Spleen (tissue), 7 donors: Measurements from ENCODE around the gene USH2A.

Source experiments
- POLR2A ChIP-seq, 3 donors: fragments of 450-650 bp; IDR thresholded peaks; one replicate each; pipeline ENCODE4 v1.5.1; 2017; ENCODE audit warnings: antibody characterized with exemption in 3 of 3, mild to moderate bottlenecking in 1 of 3
- POLR2AphosphoS5 ChIP-seq, 3 donors: sonication (generic); formaldehyde crosslinking; IDR thresholded peaks; one replicate each; pipeline ENCODE4 v1.5.1; 2017; ENCODE audit warnings: antibody characterized with exemption in 3 of 3
- TF ChIP-seq, protein P1 (sequence below), 11 experiments: fragments of 200-600 bp in 7 of 11; fragments of 450-650 bp in 4 of 11; sonication (generic) in 4 of 11; IDR thresholded peaks in 8 of 11; conservative IDR thresholded peaks in 3 of 11; 1 replicate in 7 of 11; 2 replicates in 4 of 11; pipeline versions ENCODE4 v1.4.0 to v1.8.0; 2016 to 2021; ENCODE audit warnings: antibody characterized with exemption in 11 of 11, inconsistent platforms in 4 of 11, mild to moderate bottlenecking in 1 of 11
- donor health status: DM: no; HTN: no; CAD: no; lungs with moderate emphysema.
- donor health status: DM: no; HTN: no; CAD: no.
- donor health status: DM: no; HTN: no; CAD: no.

DNA sequence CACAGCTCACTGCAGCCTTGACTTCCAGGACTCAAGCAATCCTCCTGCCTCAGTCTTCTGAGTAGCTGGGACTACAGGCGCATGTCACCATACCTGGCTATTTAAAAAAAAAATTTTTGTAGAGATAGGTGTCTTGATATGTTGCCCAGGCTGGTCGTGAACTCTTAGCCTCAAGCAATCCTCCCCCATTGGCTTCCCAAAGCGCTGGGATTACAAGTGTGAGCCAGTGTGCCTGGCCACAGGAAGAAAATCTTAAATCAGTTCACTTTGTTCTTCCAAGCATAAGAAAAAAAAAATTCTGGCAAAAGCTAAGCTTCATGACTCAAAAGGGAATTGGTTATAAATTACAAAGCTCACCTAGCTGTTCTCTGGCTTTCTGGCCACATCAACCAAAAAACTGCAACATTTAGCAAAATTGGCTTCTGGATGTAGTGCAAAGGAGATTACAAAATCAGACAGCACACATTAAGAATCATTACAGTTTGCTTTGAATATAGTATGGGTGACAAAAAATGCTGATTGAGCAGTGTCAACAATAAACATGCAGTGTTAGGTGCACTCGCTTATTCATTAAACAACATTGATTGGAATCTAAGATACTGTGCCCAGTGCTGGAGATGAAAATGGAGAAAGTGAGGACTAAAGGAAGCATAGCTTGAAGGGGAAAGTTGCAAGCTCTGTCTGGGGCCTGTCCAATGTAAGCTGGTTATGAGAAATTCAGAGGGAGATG lies 779.5 kb downstream of the USH2A start:
- TF ChIP-seq, protein P1, sequence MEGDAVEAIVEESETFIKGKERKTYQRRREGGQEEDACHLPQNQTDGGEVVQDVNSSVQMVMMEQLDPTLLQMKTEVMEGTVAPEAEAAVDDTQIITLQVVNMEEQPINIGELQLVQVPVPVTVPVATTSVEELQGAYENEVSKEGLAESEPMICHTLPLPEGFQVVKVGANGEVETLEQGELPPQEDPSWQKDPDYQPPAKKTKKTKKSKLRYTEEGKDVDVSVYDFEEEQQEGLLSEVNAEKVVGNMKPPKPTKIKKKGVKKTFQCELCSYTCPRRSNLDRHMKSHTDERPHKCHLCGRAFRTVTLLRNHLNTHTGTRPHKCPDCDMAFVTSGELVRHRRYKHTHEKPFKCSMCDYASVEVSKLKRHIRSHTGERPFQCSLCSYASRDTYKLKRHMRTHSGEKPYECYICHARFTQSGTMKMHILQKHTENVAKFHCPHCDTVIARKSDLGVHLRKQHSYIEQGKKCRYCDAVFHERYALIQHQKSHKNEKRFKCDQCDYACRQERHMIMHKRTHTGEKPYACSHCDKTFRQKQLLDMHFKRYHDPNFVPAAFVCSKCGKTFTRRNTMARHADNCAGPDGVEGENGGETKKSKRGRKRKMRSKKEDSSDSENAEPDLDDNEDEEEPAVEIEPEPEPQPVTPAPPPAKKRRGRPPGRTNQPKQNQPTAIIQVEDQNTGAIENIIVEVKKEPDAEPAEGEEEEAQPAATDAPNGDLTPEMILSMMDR (IDR thresholded peaks at IDR 0.05 in 8 of 11, conservative IDR thresholded peaks at IDR 0.05 in 3 of 11): no peak
- TF ChIP-seq POLR2A (IDR thresholded peaks at IDR 0.05) (no peak), POLR2AphosphoS5 (IDR thresholded peaks at IDR 0.05) (no peak)
